HEK293 (cell line): ENCODE measurements around the gene SLC15A4.

Experiments used
- CTCF ChIA-PET: fragments of 350-600 bp; formaldehyde crosslinking; extraction: SDS; loops from one replicate; lab custom pipeline; 2021; ENCODE audit warnings: antibody characterized with exemption; lab: Yijun Ruan, JAX
- POLR2A ChIA-PET: fragments of 300-600 bp; formaldehyde crosslinking; extraction: SDS; loops from one replicate; lab custom pipeline; 2020; ENCODE audit warnings: antibody characterized with exemption, inconsistent platforms; lab: Yijun Ruan, JAX
- H3K27ac ChIP-seq: fragments of 200-500 bp; sonication (Bioruptor generic); 2 replicates; pipeline ENCODE4 v1.5.1; 2014; ENCODE audit warnings: low read depth, low read length, control low read depth, inconsistent platforms; ENCODE audit errors: extremely low read depth
- H3K36me3 ChIP-seq, 2 experiments: fragments of 200-500 bp in 1 of 2; sonication (Bioruptor generic) in 1 of 2; 1 replicate in 1 of 2; 2 replicates in 1 of 2; pipeline ENCODE4 v1.5.1; 2014 to 2017; ENCODE audit warnings: inconsistent platforms in 2 of 2, low read length in 2 of 2; ENCODE audit not compliant: control insufficient read depth in 2 of 2, insufficient read depth in 1 of 2
- H3K4me1 ChIP-seq: fragments of 200-500 bp; sonication (Bioruptor generic); 2 replicates; pipeline ENCODE4 v1.5.1; 2014; ENCODE audit warnings: mild to moderate bottlenecking, low read length, inconsistent platforms; ENCODE audit not compliant: control insufficient read depth, insufficient read depth
- H3K4me3 ChIP-seq: 2 replicates; pipeline ENCODE4 v1.5.1; 2011; ENCODE audit warnings: low read depth, mild to moderate bottlenecking, control low read depth, low read length, moderate library complexity
- H3K9me3 ChIP-seq: fragments of 200-500 bp; sonication (Bioruptor generic); 2 replicates; pipeline ENCODE4 v1.5.1; 2014; ENCODE audit warnings: low read depth, low read length, inconsistent platforms; ENCODE audit not compliant: control insufficient read depth, insufficient read depth
- GLI2 ChIP-seq: fragments of 450-650 bp; formaldehyde crosslinking; IDR thresholded peaks from 2 replicates; pipeline ENCODE4; 2017; ENCODE audit warnings: missing biosample characterization, missing genetic modification characterization, low read depth, borderline replicate concordance
- GLIS1 ChIP-seq: fragments of 450-650 bp; formaldehyde crosslinking; IDR thresholded peaks from 2 replicates; pipeline ENCODE4 v1.5.1; 2016; ENCODE audit warnings: missing biosample characterization, missing genetic modification characterization
- KLF17 ChIP-seq: fragments of 450-650 bp; formaldehyde crosslinking; IDR thresholded peaks from 2 replicates; pipeline ENCODE4 v1.5.1; 2016; ENCODE audit warnings: missing biosample characterization, missing genetic modification characterization
- KLF8 ChIP-seq: fragments of 450-650 bp; formaldehyde crosslinking; IDR thresholded peaks from 2 replicates; pipeline ENCODE4 v1.5.1; 2016; ENCODE audit warnings: missing biosample characterization, missing genetic modification characterization
- MEIS1 ChIP-seq: sonication (generic); formaldehyde crosslinking; IDR thresholded peaks from 2 replicates; pipeline ENCODE4 v1.8.1; 2022; ENCODE audit warnings: missing genetic modification reagents, mild to moderate bottlenecking, borderline replicate concordance
- TCF7L2 ChIP-seq: IDR thresholded peaks from 2 replicates; pipeline ENCODE4 v1.6.1; 2011; ENCODE audit warnings: low read depth, mild to moderate bottlenecking, inconsistent platforms, low read length, moderate library complexity, borderline replicate concordance
- ZBTB49 ChIP-seq: fragments of 450-650 bp; formaldehyde crosslinking; IDR thresholded peaks from 2 replicates; pipeline ENCODE4 v1.5.1; 2016; ENCODE audit warnings: missing biosample characterization, missing genetic modification characterization, low read depth
- ZNF133 ChIP-seq: fragments of 450-650 bp; formaldehyde crosslinking; IDR thresholded peaks from 2 replicates; pipeline ENCODE4 v1.5.1; 2016; ENCODE audit warnings: missing biosample characterization, missing genetic modification characterization
- ZNF138 ChIP-seq: fragments of 450-650 bp; formaldehyde crosslinking; IDR thresholded peaks from 2 replicates; pipeline ENCODE4 v1.5.1; 2016; ENCODE audit warnings: missing biosample characterization, missing genetic modification characterization, borderline replicate concordance
- ZNF140 ChIP-seq: fragments of 450-650 bp; formaldehyde crosslinking; IDR thresholded peaks from 2 replicates; pipeline ENCODE4 v1.5.1; 2016; ENCODE audit warnings: missing biosample characterization, missing genetic modification characterization
- ZNF274 ChIP-seq, 2 experiments: fragments of 200-500 bp in 1 of 2; fragments of 450-650 bp in 1 of 2; sonication (Bioruptor generic) in 1 of 2; formaldehyde crosslinking in 1 of 2; IDR thresholded peaks; 2 replicates each; pipeline versions ENCODE4 v1.5.1 to v1.6.1; 2014 to 2016; ENCODE audit warnings: borderline replicate concordance in 1 of 2, inconsistent platforms in 1 of 2, low read length in 1 of 2, missing biosample characterization in 1 of 2, missing genetic modification characterization in 1 of 2
- ZNF555 ChIP-seq: fragments of 450-650 bp; formaldehyde crosslinking; conservative IDR thresholded peaks from 2 replicates; pipeline ENCODE4 v1.5.1; 2017; ENCODE audit warnings: missing biosample characterization, mild to moderate bottlenecking, missing genetic modification characterization, inconsistent platforms
- ZNF645 ChIP-seq: fragments of 450-650 bp; formaldehyde crosslinking; IDR thresholded peaks from 2 replicates; pipeline ENCODE4; 2016; ENCODE audit warnings: missing biosample characterization, missing genetic modification characterization
- ZNF792 ChIP-seq: fragments of 450-650 bp; formaldehyde crosslinking; IDR thresholded peaks from 2 replicates; pipeline ENCODE4 v1.5.1; 2016; ENCODE audit warnings: missing biosample characterization, missing genetic modification characterization

Gene SLC15A4

GRCh38 chr12:128789356-128789929 lies 34.3 kb downstream of the SLC15A4 start:
- no peak overlapping the region for H3K4me3 ChIP-seq
- no peak overlapping the region for H3K27ac ChIP-seq
- CTCF ChIA-PET: interaction anchor here (1.0 kb wide), 1 partner anchor 9 kb away, joined by 3 read pairs; no protein-coding TSS in a partner anchor
- peaks cover 5 to 38% of the 10 kb centered on the region in 2 experiments; a peak in 2 of 3 replicates for H3K36me3 ChIP-seq
- no peaks in the 10 kb centered on the region for H3K9me3 ChIP-seq
- POLR2A ChIA-PET: no interaction called here
- TF ChIP-seq ZNF645 (tag by site-specific recombination): no peak
- TF ChIP-seq KLF17 (tag by site-specific recombination): no peak
- TF ChIP-seq TCF7L2: no peak
- TF ChIP-seq ZNF140 (tag by site-specific recombination): no peak
- TF ChIP-seq ZNF274 (IDR thresholded peaks at IDR 0.05; ENCODE audit: low read length): no peak
- TF ChIP-seq ZNF274 (tag by site-specific recombination; IDR thresholded peaks at IDR 0.05; ENCODE audit: borderline replicate concordance): no peak
- TF ChIP-seq, all 188 proteins: peak for 0
- H3K4me1 ChIP-seq: no peaks in the 10 kb centered on the region

- no peak for TF ChIP-seq KLF8 (tag by site-specific recombination)
- TF ChIP-seq GLIS1: no peak
- TF ChIP-seq, all 188 proteins: peak for 0
- no peak overlapping the region for H3K4me3 ChIP-seq
- ChIA-PET CTCF (no interaction called here), POLR2A (no interaction called here)
- H3K4me1 ChIP-seq: no peaks in the 10 kb centered on the region
- no peak overlapping the region for H3K27ac ChIP-seq
- peaks cover 0 to 22% of the 10 kb centered on the region in 2 experiments; a peak in 1 of 3 replicates for H3K36me3 ChIP-seq
- H3K9me3 ChIP-seq: no peaks in the 10 kb centered on the region
Observed at GRCh38 chr12:128787827-128788226, 35.9 kb downstream of the SLC15A4 start.

GRCh38 chr12:128786741-128787391 lies 36.9 kb downstream of the SLC15A4 start:
- ChIA-PET CTCF (no interaction called here), POLR2A (no interaction called here)
- Histone ChIP-seq H3K36me3 (peaks cover 0 to 12% of the 10 kb centered on the region in 2 experiments; a peak in 1 of 3 replicates), H3K9me3 (no peaks in the 10 kb centered on the region), H3K4me1 (no peaks in the 10 kb centered on the region), H3K27ac (no peak overlapping the region), H3K4me3 (no peak overlapping the region)
- no peak for TF ChIP-seq ZBTB49
- TF ChIP-seq GLI2 (tag by site-specific recombination): no peak
- TF ChIP-seq ZNF792 (tag by site-specific recombination): no peak
- no peak for TF ChIP-seq MEIS1 (CRISPR knock-in tag)
- no peak for TF ChIP-seq ZNF138 (tag by site-specific recombination)
- TF ChIP-seq ZNF555 (tag by site-specific recombination): no peak
- TF ChIP-seq ZNF133 (tag by site-specific recombination): no peak
